Muscle layer of colon (tissue), 2 donors: Measurements from ENCODE around the gene SHB.

Experiments
- H3K27ac ChIP-seq: one replicate; pipeline ENCODE4 v1.7.0; 2013; ENCODE audit warnings: low read depth, mild to moderate bottlenecking, low read length, moderate library complexity
- H3K27me3 ChIP-seq, 2 donors: one replicate each; pipeline ENCODE4 v1.7.0; 2013; ENCODE audit warnings: low read length in 2 of 2, mild to moderate bottlenecking in 2 of 2; ENCODE audit not compliant: insufficient read depth in 2 of 2, control insufficient read depth in 1 of 2
- H3K36me3 ChIP-seq: one replicate; pipeline ENCODE4 v1.7.0; 2013; ENCODE audit warnings: mild to moderate bottlenecking, low read length; ENCODE audit not compliant: insufficient read depth
- H3K4me1 ChIP-seq: one replicate; pipeline ENCODE4 v1.7.0; 2013; ENCODE audit warnings: mild to moderate bottlenecking, low read length; ENCODE audit not compliant: insufficient read depth
- H3K4me3 ChIP-seq, 2 donors: one replicate each; pipeline ENCODE4 v1.7.0; 2013; ENCODE audit warnings: low read length in 2 of 2, low read depth in 1 of 2, mild to moderate bottlenecking in 1 of 2, moderate library complexity in 1 of 2
- H3K9ac ChIP-seq: one replicate; pipeline ENCODE4 v1.7.0; 2013; ENCODE audit warnings: low read length
- H3K9me3 ChIP-seq: one replicate; pipeline ENCODE4 v1.7.0; 2013; ENCODE audit warnings: mild to moderate bottlenecking, low read length
- donor health status: abdominal sarcoma.
- donor health status: Adenocarcinoma of cecum.

The SHB gene

GRCh38 chr9:37929441-37929895 is 139.6 kb downstream of the SHB start:
- Histone ChIP-seq H3K9me3 (no peaks in the 10 kb centered on the region), H3K27me3 (no peaks in the 10 kb centered on the region), H3K36me3 (no peaks in the 10 kb centered on the region), H3K9ac (no peak overlapping the region), H3K4me3 (no peak overlapping the region), H3K27ac (no peak overlapping the region), H3K4me1 (no peaks in the 10 kb centered on the region)

GRCh38 chr9:37928552-37929430 is 140.2 kb downstream of the SHB start:
- Histone ChIP-seq H3K36me3 (no peaks in the 10 kb centered on the region), H3K27ac (no peak overlapping the region), H3K9ac (no peak overlapping the region), H3K9me3 (no peaks in the 10 kb centered on the region), H3K27me3 (no peaks in the 10 kb centered on the region), H3K4me3 (no peak overlapping the region), H3K4me1 (no peaks in the 10 kb centered on the region)

- no peak overlapping the region for H3K4me3 ChIP-seq
- H3K27ac ChIP-seq, result no peak overlapping the region
- H3K4me1 ChIP-seq, result no peaks in the 10 kb centered on the region
- no peaks in the 10 kb centered on the region for H3K27me3 ChIP-seq
- no peak overlapping the region for H3K9ac ChIP-seq
- H3K9me3 ChIP-seq, result no peaks in the 10 kb centered on the region
- H3K36me3 ChIP-seq, result no peaks in the 10 kb centered on the region
These were observed 141.2 kb downstream of the SHB start for GRCh38 chr9:37927601-37928551.

GRCh38 chr9:37927132-37927531 is 141.9 kb downstream of the SHB start:
- no peak overlapping the region for H3K4me3 ChIP-seq
- no peak overlapping the region for H3K9ac ChIP-seq
- H3K27ac ChIP-seq, result no peak overlapping the region
- no peaks in the 10 kb centered on the region for H3K36me3 ChIP-seq
- no peaks in the 10 kb centered on the region for H3K27me3 ChIP-seq
- H3K4me1 ChIP-seq, result no peaks in the 10 kb centered on the region
- H3K9me3 ChIP-seq, result no peaks in the 10 kb centered on the region

- Histone ChIP-seq H3K27ac (no peak overlapping the region), H3K36me3 (no peaks in the 10 kb centered on the region)
These were observed 142.3 kb downstream of the SHB start for GRCh38 chr9:37926737-37927118.

GRCh38 chr9:37925786-37926736 is 143.0 kb downstream of the SHB start:
- Histone ChIP-seq H3K4me1 (no peaks in the 10 kb centered on the region), H3K27me3 (no peaks in the 10 kb centered on the region)

More at GRCh38 chr9:37926737-37927118, 142.3 kb downstream of the SHB start:
- Histone ChIP-seq H3K9ac (no peak overlapping the region), H3K4me1 (no peaks in the 10 kb centered on the region), H3K9me3 (no peaks in the 10 kb centered on the region), H3K4me3 (no peak overlapping the region), H3K27me3 (no peaks in the 10 kb centered on the region)

GRCh38 chr9:37925006-37925405 is 144.0 kb downstream of the SHB start:
- Histone ChIP-seq H3K9ac (no peak overlapping the region), H3K9me3 (no peaks in the 10 kb centered on the region), H3K4me3 (no peak overlapping the region), H3K27ac (no peak overlapping the region), H3K4me1 (no peaks in the 10 kb centered on the region), H3K27me3 (no peaks in the 10 kb centered on the region), H3K36me3 (no peaks in the 10 kb centered on the region)

More at GRCh38 chr9:37925786-37926736, 143.0 kb downstream of the SHB start:
- no peak overlapping the region for H3K4me3 ChIP-seq
- H3K27ac ChIP-seq, result no peak overlapping the region
- no peaks in the 10 kb centered on the region for H3K9me3 ChIP-seq
- H3K9ac ChIP-seq, result no peak overlapping the region
- no peaks in the 10 kb centered on the region for H3K36me3 ChIP-seq

- Histone ChIP-seq H3K4me3 (no peak overlapping the region), H3K27ac (no peak overlapping the region), H3K36me3 (no peaks in the 10 kb centered on the region), H3K4me1 (no peaks in the 10 kb centered on the region), H3K9ac (no peak overlapping the region), H3K27me3 (no peaks in the 10 kb centered on the region), H3K9me3 (no peaks in the 10 kb centered on the region)
These were observed 144.5 kb downstream of the SHB start for GRCh38 chr9:37924538-37924937.

- H3K27me3 ChIP-seq, result no peaks in the 10 kb centered on the region
- no peak overlapping the region for H3K27ac ChIP-seq
- no peaks in the 10 kb centered on the region for H3K9me3 ChIP-seq
- no peak overlapping the region for H3K9ac ChIP-seq
- no peaks in the 10 kb centered on the region for H3K36me3 ChIP-seq
- no peaks in the 10 kb centered on the region for H3K4me1 ChIP-seq
- H3K4me3 ChIP-seq, result no peak overlapping the region
These were observed 145.1 kb downstream of the SHB start for GRCh38 chr9:37923796-37924427.

- H3K9ac ChIP-seq, result no peak overlapping the region
- H3K4me1 ChIP-seq, result no peaks in the 10 kb centered on the region
These were observed 145.8 kb downstream of the SHB start for GRCh38 chr9:37923118-37923795.

More at GRCh38 chr9:37923118-37923795, 145.8 kb downstream of the SHB start:
- H3K4me3 ChIP-seq, result no peak overlapping the region
- H3K27ac ChIP-seq, result no peak overlapping the region
- no peaks in the 10 kb centered on the region for H3K36me3 ChIP-seq
- H3K9me3 ChIP-seq, result no peaks in the 10 kb centered on the region
- H3K27me3 ChIP-seq, result no peaks in the 10 kb centered on the region
